H1 (cell line): ENCODE measurements around the gene SLC12A8. TPM values are rescaled to one million over a fixed set of nuclear protein-coding genes. Genes with fewer than 3 reads are reported as not detected.

Source experiments
- EZH2 ChIP-seq: fragments of 200-600 bp; sonication (generic); IDR thresholded peaks from 2 replicates; pipeline ENCODE4 v1.7.1; 2012; ENCODE audit warnings: low read depth, mild to moderate bottlenecking, moderate library complexity, low read length, inconsistent platforms; ENCODE audit not compliant: severe bottlenecking
- SIN3A ChIP-seq, 2 experiments: IDR thresholded peaks in 1 of 2; conservative IDR thresholded peaks in 1 of 2; 2 replicates each; pipeline ENCODE4 v1.6.1; 2011 to 2012; ENCODE audit warnings: low read length in 2 of 2, improper control_type of control experiment in 1 of 2, low read depth in 1 of 2, mild to moderate bottlenecking in 1 of 2
- polyA plus RNA-seq, 7 experiments: library from polyadenylated mRNA; depleted of rRNA in 3 of 7; stranded (reverse) in 5 of 7; unstranded in 2 of 7; fragments of >200 nt in 5 of 7; fragments of 200-250 nt in 2 of 7; gene quantifications; 1 replicate in 5 of 7; 2 replicates in 1 of 7; 4 replicates in 1 of 7; pipeline versions ENCODE4 v1.2.1 to v1.2.3, GENCODE V29; 2011 to 2013; ENCODE audit warnings: missing spikeins in 2 of 7, mixed read lengths in 2 of 7
- total RNA-seq: library from RNA; stranded (reverse); fragmentation: NEBNext Ultra II Directional; extraction: Animal tissue kit (Norgen Biotek cat#: 25700); gene quantifications from 2 replicates; pipeline ENCODE4 v1.2.1, GENCODE V29; 2021

SLC12A8 gene
- total and polyA plus RNA-seq, 2 of the 8 experiments (the other 6 are each of a cell fraction or from before 2014, with no cell fraction given): 13.7 to 14.4 TPM

DNA sequence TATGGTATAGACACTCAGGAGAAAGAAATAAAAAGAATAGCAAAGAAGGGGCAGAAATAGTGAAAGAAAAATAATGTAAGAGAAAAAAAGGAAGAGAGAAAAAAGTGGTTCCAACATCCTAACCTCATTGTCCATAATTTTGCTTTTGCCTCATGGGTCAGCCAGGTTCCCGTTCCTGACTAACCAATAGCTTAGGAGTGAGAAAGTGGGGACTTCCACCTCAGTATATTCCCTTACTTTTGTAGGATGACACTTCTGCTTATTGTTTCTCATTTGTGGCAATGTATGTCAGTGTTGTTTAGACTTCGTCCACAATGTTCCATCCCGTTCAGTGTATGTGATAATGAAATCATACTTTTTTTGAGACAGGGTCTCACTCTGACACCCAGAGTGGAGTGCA lies 9.3 kb upstream of the SLC12A8 start (continued):
- no peak for TF ChIP-seq EZH2
- TF ChIP-seq SIN3A (conservative IDR thresholded peaks at IDR 0.05 in 1 of 2, IDR thresholded peaks at IDR 0.05 in 1 of 2; ENCODE audit: low read depth in 1 of 2, low read length in 2 of 2): no peak
